ENCODE data around the gene KDELR3.

Gene KDELR3

DNA sequence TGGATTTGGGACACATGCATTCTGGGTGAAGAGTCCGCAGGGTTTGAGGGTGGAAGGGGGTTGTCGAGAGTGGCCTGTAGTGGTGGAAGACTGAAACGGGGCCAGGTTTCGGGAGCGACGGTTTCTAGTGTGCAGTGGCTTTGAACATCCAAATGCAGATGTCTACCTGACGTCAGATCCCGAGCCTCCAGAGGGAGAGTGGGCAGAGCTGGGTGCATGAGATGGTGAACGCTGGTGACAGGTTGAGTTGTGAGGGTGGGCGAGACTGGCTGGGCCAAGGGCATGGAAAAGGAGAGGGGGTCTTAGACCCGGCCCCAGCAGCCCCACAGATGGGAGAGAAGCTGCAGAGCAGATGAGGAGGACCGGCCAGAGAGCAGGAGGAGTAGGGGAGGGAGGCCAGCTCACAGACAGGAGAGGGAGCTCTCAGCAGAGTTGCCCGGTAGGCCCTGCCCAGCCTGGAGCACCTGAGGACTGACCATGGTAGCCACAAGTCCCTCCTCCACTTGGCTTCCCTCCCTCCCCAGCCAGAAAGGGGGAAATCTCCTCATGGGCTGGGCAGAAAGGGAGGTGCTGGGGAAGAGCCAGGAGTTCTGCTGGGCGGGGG is 27.0 kb upstream of the KDELR3 start:
- no peak for FAIRE-seq

DNA sequence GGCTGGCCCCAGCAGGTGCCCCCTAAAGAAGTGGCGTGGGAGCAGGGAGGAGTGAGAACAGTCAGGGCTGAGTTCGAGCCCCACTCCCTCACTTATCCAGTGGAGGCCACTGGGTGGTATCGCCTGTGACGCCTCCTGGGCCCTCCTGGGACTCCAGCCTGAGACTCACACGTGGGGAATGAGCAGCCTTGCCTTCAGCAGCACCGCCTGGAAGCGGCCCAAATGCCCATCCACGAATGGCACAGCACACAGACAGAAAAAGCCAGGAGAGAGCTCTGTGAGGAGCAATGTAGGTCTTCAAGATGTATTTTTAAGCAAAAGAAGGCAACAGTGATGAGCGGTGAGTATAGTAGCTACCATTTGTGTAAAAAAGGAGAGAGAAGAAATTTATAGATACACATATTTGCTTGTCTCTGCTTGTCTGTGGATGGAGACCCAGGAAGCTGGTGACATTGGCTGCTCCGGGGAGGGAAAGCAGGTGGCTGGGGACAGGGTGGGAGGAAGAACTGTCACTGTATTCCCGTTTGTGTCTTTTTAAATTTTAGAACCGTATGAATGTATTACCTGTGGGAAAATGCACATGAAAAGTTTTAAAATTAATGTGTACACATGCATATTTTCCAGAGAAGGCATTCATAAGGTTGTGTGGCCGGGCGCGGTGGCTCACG is 26.1 kb upstream of the KDELR3 start:
- FAIRE-seq, result no peak

DNA sequence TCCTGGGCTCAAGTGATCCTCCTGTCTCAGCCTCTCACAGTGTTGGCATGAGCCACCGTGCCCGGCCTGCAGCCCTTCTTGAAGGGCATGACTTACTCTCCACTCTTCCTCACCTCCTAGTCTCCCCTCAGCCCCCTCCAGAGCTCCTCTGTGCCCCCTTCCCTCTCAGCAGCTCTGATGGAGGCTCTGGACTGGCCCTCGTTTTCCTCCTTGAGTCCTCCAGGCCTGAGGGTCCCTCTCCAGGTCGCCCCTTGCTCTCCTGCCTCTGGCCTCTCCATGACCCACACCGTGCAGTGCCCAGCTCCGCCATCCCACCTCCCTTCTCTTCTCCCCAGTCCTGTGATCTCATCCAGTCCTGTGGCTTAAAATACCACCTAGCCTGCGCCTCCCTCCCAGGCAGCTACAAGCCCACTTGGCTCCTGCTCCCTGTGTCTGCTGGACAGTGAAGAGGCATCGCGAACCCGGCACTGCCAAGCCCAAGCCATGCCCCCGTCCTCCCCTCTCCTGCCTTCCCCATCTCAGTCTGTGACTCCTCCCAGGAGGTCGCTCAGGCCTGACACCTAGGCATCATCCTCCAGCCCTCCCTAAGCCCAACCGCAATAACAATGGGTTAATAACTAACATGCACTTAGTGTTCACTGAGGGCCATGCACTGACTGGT is 24.8 kb upstream of the KDELR3 start:
- no peak for FAIRE-seq

DNA sequence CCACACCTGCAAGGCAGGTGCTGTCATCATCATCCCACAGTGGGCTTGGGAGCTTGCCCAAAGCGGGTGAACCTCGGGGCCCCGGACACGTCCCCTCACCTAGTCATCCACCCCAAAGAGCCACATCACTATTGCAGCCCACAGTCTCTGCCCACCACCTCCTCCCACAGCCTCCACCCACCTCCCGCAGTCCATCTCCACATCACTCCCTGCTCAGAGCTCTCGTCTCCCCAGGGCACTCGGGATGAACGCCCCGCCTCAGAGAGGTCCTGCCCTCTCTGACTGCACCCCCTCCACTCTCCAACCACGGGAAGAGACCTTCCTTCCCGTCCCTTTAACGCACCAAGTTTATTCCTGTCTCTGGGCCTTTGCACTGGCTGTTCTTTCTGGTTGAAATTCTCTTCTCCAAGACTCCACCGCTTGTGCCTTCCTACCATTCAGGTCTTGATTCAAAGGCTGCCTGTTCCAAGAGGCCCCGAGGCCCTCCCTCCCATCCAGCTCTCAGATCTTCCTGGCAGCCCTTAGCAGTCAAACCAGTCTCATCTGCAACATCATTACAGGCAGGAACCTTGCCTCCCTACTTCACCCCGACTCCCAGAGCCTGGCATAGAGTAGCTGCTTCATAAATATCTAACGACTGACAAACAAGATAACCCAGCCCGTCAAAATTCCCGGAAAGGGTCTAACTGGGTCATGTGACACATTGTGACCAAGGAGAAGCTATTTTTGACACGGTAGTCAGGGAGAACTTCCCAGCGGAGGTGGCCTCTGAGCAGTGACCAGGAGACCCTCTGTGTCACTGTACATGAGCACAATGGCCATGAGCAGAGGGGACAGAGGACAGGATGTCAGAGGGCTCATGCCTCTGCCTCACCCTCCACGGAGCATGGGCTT is 24.0 kb upstream of the KDELR3 start:
- no peak for FAIRE-seq

DNA sequence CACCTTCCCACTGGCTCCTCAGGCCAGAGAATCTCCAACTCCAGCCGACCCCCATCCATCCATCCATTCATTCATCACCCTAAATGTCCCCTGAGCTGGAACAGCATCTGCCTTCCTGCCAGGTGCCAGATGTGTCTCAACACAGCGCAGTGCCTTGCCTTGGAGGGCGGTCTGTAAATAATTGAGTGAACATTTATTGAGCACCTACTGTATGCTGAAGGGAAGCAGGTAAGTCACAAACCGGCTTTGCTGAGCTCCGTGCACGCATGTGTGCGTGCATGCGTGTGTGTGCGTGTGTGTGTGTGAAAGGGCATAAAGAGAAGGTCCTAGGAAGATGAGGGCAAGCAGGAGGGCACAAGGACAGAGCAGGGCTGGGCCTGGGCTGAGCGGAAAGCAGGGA is 23.1 kb upstream of the KDELR3 start:
- no peak for FAIRE-seq

DNA sequence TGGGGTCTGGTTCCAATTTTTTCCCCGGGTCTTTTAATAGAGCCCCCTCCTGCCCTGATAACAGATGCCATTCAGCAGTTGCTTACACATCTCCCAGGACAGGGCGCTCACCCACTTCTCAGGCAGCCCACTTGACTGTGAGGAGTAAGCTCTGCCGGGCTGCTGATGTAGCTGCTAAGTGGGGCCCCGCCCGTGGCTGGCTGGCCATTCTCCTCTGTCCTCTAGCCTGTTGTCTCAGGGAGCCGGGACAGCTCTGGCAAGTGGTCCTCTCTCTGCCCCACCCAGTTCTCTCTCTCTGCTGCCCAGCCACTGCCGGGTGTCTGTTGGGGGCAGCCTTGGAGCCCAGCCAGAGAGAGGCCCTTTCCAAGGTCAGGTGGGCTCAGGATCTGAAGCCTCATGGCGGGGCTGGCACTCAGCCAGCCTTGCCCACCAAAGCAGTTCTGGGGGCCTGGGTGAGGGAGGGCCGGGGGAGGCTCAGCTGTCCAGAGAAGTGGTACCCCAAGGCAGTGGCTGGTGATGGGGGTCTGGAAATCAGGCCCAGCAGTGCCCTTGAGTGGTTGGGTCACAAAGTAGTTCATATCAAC is 21.8 kb upstream of the KDELR3 start:
- FAIRE-seq, result no peak

DNA sequence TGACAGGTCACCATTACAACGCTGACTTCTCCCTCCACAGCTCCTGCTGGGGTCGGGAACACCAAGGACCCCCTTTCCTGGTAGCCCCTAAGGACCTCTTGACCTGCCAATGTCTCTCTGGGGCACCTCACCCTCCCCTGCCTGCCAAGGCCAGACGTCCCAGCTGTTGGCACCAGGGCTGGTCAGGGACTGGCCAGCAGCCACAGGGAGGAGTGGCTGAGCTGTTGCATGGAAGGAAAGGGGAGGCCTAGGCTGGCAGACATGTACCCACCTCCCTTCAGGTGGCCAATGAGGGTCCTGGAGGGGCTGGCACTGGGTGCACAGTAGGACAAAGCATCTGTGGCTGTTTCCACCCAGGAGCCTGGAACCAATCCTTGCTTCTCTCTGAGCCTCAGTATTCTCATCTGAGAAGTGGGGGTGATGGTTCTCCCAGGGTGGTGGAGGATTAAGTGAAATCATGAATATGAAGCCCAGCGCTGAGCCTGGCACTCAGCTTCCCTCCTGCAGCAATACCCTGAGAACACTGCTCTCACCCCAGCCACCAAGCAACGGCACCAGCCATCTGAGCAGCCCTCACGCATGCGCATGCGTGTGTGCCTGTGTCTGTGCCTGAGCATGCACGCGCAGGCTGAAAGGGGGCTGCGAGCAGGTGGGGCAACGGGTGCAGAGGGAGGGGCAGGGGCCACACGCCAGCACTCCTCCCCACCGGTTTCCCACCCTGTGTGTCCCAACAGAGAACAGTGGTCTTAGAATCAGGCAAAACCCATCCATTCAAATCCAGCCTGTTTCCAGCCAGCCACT is 18.8 kb upstream of the KDELR3 start:
- no peak for FAIRE-seq

DNA sequence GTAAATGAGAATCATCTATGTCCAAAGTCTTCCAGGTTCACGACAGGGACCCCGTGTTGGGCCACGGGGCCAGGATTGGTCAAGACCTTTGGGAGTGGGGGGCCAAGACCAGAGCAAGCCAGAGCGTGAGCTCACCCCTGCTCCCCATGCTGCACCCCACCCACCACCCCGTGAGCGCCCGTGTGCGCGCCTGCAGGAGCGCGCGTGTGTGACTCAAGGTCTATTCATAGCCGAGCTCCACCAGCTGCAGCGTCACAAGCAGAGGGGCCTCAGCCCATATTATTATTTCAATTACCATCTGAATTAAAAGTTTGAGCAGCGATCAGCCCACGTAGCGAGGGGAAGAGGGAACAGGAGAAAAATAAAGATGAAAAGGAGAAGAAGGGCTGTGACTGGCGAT is 18.1 kb upstream of the KDELR3 start:
- FAIRE-seq, result no peak

DNA sequence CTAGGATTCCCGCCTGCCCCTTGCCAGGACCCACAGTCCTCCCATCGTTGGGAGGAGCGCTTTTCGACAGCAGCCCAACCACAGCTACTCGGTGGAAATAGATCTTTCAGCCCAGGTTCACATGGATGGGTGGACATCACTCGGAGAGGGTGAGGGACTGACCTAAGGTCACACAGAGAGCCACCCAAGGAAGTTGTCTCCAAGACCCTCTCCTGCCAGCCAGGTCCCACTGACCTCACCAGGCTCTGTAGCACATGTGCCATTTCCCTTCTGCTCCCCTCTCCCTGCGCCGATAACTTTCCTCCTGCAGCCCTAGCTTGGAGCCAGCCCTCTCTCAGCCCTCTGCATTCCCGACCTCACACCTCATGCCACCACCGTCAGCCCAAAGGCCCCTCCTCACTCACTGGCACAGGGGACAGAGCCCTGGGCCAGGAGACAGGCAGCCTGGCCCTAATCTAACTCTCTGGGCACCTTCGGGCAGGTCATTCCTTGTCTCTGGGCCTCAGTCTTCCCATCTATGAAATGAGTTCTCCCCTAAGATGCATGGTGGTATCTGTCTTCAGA is 17.6 kb upstream of the KDELR3 start:
- FAIRE-seq, result no peak

DNA sequence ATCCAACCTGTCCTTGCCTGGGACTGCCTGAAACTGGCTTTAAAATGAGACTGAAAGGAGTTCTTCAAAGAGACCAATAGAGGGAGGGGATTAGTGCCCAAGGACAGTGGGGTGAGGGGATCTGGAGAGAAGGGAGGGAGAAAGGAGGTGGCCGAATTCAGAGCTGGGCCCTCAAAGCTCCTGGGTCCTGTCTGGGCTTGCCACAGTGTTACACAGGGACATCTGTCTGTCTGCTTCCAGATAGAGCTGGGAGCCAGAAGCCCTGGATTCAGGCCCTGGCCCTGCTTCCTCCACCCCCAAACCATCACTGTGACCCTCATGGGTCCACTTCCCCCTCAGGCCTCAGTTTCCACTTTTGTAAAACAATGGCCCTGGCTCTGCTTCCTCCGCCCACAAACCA is 16.5 kb upstream of the KDELR3 start:
- FAIRE-seq, result no peak

DNA sequence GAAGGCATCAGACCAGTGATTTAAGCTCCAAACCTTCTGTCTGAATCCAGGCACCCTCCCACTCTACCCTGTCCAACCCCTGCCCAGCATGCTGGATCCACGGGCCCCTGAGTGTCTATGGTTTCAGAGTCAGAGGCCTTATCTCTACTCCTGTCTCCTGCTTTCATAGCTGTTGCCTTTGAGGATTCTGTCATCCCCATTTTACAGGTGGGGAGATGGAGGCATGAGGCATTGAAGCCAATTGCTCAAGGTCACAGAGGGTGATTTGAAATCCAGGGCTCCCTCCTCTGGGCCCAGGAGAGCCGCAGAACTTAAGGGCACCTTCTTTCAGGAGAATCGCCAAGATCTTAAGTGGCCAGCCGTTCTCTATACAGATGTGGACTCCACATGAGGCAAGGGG is 16.0 kb upstream of the KDELR3 start:
- FAIRE-seq, result no peak

DNA sequence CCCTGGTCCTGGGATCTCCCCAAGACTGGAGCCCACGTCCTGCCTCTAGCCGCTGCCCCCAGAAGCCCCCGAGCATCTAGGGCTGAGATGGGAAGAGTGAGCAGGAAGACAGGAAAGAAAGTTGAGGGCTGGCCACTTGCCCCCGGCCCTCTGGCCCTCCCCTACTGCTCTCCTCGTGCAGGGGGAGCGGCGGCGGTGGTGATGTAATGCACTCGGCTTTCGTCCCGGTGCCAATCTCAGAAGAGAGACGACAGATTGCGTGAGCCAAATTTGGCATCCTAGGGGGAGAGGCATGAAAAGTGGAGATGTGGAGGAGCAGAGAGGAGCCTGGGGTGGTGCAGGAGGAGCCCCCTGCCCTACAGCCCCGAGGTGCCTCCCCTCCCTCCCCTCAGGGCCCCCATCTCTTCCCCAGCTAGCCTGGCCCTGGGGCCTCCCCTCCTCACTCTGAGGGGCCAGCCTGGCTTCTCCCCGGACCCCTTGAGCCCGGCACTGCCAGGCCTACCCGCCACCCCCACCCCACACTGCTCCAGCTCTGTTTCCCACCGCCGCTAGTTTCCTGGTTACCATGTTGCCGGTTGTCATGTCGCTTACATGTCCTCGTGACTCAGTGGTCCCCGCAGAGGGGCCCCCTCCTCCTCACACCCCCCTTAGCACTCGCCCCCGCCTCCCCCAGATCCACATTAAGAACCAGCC is 15.4 kb upstream of the KDELR3 start:
- no peak for FAIRE-seq

DNA sequence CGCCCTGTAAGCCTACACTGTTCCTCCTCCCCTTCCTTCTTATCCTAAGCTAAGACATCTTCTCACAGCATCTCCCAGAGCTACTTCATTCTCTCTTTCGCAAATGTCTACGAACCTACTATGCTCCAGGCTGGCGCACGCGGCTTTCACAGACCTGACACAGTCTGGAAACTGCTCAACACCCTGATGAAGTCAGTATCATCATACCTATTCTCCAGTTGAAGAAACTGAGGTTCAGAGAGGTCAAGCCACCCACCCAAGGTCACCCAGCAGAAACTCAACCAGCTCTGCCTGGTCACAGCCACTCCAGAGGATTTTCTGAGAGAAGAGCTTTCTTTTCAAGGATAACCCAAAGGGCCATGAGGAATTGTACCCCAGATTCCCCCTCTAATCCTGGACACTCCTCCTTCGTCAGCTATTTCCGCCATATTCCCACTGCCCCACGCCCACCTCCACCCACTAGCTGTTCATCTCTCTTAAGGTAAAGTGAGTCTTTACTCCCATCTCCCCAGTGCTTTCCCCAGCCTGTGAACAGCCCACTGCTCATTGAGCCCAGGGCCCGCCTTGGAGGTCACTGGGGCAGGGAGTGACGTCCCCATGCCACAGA is 14.7 kb upstream of the KDELR3 start:
- no peak for FAIRE-seq

DNA sequence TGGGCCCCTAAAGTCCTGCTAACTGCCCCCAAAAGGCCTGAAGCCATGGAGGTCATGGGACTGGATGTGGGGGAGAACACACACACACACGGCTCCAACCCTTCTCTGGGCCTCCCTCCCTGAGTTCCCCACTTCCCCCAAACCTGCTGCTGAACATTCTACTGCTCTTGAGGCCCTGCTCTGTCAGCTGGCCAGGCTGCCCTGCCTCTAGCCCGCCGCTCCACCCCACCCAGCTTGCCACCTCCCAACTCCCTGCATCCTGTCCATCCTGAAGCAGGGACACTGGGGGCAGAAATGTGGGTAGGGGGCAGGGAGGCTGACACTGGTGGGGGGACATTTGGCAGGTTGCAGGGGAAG is 13.9 kb upstream of the KDELR3 start:
- FAIRE-seq, result no peak

DNA sequence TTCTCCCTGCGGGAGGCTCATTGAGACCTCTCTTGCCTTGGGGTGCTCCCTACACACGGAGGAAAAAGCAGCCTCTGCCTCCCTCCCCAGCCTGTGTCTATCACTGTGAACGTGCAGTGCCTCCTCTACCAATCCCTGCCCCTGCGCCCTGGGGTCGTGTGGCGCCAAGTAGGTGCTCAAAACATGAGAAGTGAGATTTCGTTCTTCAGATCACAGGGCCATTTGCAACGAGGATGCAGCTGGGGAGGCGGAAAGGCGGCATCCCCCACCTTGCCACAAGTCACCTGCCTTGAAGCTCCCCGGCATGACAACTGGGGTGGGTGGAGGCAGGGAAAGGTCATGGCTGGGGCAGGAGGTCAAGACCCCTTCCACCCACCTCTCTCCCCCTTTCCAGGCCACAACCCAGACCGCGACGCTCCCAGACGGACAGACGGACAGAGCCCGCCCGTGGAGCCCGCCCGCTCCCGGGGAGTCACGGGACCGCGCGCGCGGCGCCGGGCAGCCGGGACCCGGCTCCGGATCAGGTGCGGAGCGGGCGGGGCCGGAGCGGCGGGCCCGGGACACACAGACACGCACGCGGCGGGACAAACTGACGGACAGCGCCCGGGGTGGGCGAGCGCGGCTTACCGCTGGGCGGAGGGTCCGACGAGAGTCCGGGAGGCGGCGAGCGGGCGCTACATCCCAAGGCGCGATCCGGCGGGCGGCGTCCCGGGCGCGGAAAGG is 13.4 kb upstream of the KDELR3 start:
- FAIRE-seq, result no peak

DNA sequence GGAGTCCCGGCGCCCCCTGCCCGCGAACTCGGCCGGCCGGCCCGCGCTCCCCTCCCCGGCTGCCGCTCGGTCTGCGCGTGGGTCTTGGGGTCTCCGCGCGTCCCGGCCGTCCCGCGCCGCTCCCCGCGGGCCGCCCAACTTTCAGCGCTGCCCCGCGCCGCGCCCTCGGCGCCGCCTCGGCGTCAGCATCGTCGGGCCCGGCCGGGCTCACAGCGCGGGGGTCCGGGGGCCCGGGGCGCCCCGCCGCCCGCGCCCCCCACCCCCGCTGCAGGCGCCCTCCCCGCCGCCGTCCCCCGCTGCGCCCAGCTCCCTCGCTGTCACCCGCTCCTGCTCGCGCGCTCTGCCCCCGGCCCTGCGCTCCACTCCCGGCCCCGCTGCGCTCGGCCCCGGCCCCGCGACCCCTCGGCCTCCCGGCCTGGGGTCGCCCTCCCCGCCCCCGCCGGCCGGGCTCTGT is 12.8 kb upstream of the KDELR3 start, which contains the start of gene KCNJ4:
Gene KCNJ4, minus strand, starts transcription at position 124 of the 454 bp plus-strand sequence. CDS start 27,067 bp downstream, outside the sequence.
- FAIRE-seq, result no peak

DNA sequence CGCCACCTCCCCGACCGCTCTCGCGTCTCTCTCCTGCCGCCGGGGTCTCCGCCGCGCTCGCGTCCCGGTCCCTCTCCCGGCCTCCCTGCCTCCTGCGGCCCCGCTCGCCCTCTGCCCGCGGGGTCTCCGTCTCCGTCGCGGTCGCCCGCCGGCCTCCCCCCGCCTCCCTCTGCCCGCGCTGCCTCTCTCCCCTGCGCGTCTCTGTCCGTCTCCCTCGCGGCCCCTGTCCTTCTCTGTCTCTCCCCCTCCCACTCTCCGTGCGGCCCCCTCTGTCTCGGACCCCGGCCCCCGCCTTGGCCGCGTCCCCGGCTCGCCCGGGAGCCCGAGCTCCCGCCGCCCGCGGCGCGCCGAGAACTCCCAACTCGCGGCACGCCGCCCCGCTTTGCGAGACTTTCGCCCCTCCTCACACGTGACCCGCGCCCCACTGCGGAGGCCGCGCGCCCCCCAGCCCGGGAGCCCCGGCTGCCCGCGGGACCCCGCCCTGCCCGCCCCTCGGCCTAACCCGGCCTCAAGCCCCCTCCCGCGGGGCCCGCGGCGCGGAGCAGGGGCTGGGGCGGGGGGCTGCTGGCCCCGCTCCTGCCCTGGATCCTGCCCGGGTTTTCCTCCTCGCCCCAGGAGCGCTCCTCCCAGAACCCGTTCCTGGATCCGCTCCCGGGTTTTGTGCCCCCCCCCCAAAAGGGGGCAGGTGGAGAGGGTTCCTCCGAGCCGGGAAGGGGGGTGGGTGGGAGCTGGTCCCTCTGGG is 12.2 kb upstream of the KDELR3 start:
- no peak for FAIRE-seq

DNA sequence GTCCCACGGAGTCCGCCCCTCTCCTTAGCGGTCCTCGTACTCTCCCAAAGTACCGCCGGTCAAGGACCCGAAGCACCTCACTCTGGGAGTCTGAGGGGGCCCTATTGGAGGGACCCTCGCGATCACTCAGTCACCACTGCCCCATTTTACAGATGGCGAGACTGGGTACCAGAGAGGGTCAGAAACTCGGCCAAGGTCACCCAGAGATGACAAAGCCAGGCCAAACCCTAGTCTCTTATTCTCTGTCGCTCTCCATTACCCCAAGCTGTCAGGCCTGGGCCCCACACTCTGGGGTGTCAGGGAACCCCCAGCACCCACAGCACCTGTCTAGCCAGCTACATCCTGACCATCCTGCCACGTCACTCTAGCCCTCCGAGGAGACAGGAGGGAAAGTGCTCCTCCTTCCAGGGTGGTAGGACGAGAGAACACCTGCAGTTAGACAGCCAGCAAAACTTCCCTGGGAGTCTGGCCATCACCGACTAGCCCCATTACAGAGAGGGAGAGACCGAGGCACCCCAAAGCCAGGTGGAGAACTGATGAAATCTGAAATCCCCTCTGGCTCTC is 11.5 kb upstream of the KDELR3 start:
- no peak for FAIRE-seq

Measured in endometrium (tissue), 2 donors.